Measurements from ENCODE around the gene UBLCP1. TPM values are rescaled to one million over a fixed set of nuclear protein-coding genes. Genes with fewer than 3 reads are reported as not detected.

The UBLCP1 gene
- total and polyA plus RNA-seq, 2 of the 13 experiments (the other 11 are each of a cell fraction or from before 2014, with no cell fraction given): 6.5 to 12.6 TPM

DNA sequence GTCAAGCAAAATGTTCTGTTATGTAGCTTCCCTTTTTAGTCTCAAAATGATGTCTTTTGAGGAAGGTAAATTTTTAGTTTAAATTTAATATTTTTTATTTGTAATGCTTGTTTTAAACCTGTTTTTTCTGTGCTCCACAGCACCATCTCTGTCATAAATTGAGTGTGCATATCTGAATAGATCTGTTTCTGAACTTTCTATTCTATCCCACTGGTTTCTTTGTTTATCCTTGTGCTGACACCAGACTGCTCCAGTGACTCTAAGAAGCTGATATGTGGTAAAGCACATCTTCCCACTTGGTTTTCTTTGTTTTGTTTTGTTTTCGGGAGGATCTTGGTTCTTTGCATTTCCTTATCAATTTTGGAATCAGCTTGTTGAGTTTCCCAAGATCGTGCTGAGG is 46.6 kb upstream of the UBLCP1 start (continued):
- TF ChIP-seq, protein P1, sequence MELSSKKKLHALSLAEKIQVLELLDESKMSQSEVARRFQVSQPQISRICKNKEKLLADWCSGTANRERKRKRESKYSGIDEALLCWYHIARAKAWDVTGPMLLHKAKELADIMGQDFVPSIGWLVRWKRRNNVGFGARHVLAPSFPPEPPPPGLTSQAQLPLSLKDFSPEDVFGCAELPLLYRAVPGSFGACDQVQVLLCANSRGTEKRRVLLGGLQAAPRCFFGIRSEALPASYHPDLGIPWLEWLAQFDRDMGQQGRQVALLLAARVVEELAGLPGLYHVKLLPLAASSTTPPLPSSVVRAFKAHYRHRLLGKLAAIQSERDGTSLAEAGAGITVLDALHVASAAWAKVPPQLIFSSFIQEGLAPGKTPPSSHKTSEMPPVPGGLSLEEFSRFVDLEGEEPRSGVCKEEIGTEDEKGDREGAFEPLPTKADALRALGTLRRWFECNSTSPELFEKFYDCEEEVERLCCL (CRISPR knock-in tag; IDR thresholded peaks at IDR 0.05; ENCODE audit: borderline replicate concordance): no peak
- TF ChIP-seq CBX1 (IDR thresholded peaks at IDR 0.05; ENCODE audit: low read depth) (no peak), ZFP82 (CRISPR knock-in tag; IDR thresholded peaks at IDR 0.05; ENCODE audit: borderline replicate concordance) (no peak), SMAD9 (CRISPR knock-in tag; IDR thresholded peaks at IDR 0.05) (no peak), PBX2 (CRISPR knock-in tag; IDR thresholded peaks at IDR 0.05) (no peak), ARNT (IDR thresholded peaks at IDR 0.05) (no peak), STAG1 (CRISPR knock-in tag; IDR thresholded peaks at IDR 0.05) (no peak), ZSCAN31 (CRISPR knock-in tag; IDR thresholded peaks at IDR 0.05; ENCODE audit: low read depth) (no peak), ZNF468 (CRISPR knock-in tag; IDR thresholded peaks at IDR 0.05) (no peak), ZFP36 (IDR thresholded peaks at IDR 0.05; ENCODE audit: borderline replicate concordance, low read depth, low read length, partially characterized antibody) (no peak)

DNA sequence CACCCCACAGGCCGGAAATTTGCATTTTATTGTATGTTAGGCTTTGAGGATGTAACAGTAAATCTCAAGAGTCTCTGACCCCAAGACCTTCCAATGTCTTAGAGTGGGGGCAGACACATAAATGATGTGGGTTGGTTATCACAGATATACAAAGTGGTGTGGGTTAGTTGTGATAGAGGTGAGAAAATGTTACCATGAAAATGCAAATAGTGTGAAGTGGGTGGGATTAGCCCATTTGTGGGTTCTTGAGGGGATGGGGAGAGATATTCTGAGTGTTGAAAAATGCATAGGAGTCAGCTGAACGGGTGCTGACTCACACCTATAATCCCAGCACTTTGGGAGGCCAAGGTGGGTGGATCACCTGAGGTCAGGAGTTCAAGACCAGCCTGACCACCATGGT is 45.9 kb upstream of the UBLCP1 start:
- WGBS (ENCODE audit: low lambda C conversion rate): 26% methylated on average over 2 of the region's 2 CpGs
- in situ Hi-C loops (cut with HindIII; ENCODE audit: extremely low pct_ligation_motif_present, low pct_unique_long_range_greater_than_20kb) (no loop called here), intact Hi-C loops (cut with micrococcal nuclease; ENCODE audit: unreplicated experiment) (no loop called here)
- ATAC-seq (no peak), FAIRE-seq (no peak), DNase-seq (ENCODE audit: low spot score) (no peak)
- Histone ChIP-seq H4K20me1 (ENCODE audit: insufficient read depth, low read length) (no peaks in the 10 kb centered on the region), H3K4me1 (ENCODE audit: insufficient read depth, low read length) (no peaks in the 10 kb centered on the region), H3K9ac (ENCODE audit: insufficient read depth, low read depth, low read length) (no peak overlapping the region), H2AFZ (ENCODE audit: low read length) (no peak overlapping the region), H3K4me3 (replicated peaks in 1 of 3; ENCODE audit: insufficient read depth in 1 of 3, low read depth in 2 of 3, low read length in 3 of 3) (no peak overlapping the region), H3K4me2 (ENCODE audit: low read depth, low read length) (no peak overlapping the region), H3K79me2 (ENCODE audit: insufficient read depth, low read length) (no peaks in the 10 kb centered on the region), H3K27me3 (ENCODE audit: control insufficient read depth in 1 of 2, insufficient read depth in 2 of 2, low read length in 2 of 2) (no peaks in the 10 kb centered on the region), H3K9me3 (ENCODE audit: low read length) (no peaks in the 10 kb centered on the region), H3K27ac (ENCODE audit: extremely low read length, insufficient read depth, low read length) (no peak overlapping the region), H3K36me3 (replicated peaks in 1 of 2; ENCODE audit: control insufficient read depth in 1 of 2, insufficient read depth in 2 of 2, low read length in 2 of 2) (no peaks in the 10 kb centered on the region)
- TF ChIP-seq NR3C1 (CRISPR knock-in tag; IDR thresholded peaks at IDR 0.05) (no peak), ZNF770 (CRISPR knock-in tag; IDR thresholded peaks at IDR 0.05) (no peak), IKZF4 (CRISPR knock-in tag; IDR thresholded peaks at IDR 0.05; ENCODE audit: borderline replicate concordance, low read depth, not compliant biosample characterization) (no peak), CBX2 (IDR thresholded peaks at IDR 0.05; ENCODE audit: low read depth, low read length) (no peak), CBX2 (CRISPR knock-in tag; IDR thresholded peaks at IDR 0.05; ENCODE audit: low read depth) (no peak), NAIF1 (CRISPR knock-in tag; IDR thresholded peaks at IDR 0.05; ENCODE audit: borderline replicate concordance) (no peak), ZNF570 (CRISPR knock-in tag; IDR thresholded peaks at IDR 0.05; ENCODE audit: borderline replicate concordance) (no peak), MAZ (IDR thresholded peaks at IDR 0.05; ENCODE audit: borderline replicate concordance, low read depth, low read length) (no peak), MAZ (CRISPR knock-in tag; IDR thresholded peaks at IDR 0.05; ENCODE audit: low read depth) (no peak)
- CTCF ChIA-PET (ENCODE audit: low intra/inter-chr PET ratio, low total read pairs): no interaction called here
- POLR2A ChIA-PET: no interaction called here
- no TSS peak for BruUV-seq (replicated peaks)
